GM13976 (cell line): Measurements from ENCODE around the gene DNAJC17.

ENCODE experiments used
- DNase-seq: peaks from one replicate; pipeline ENCODE4 v3.0.0; 2012; ENCODE audit warnings: low spot score
- in situ Hi-C: fragments of 300-500 bp; cut with MboI; formaldehyde crosslinking; loops from one replicate; pipeline ENCODE4 v1.12.0; 2022; ENCODE audit warnings: low sequenced_read_pairs, mixed read lengths, inconsistent platforms; ENCODE audit not compliant: unreplicated experiment
- TF ChIP-seq, protein P1 (sequence below): IDR thresholded peaks from 2 replicates; pipeline ENCODE4 v1.5.1; 2012; ENCODE audit warnings: borderline replicate concordance, mild to moderate bottlenecking; ENCODE audit not compliant: insufficient read depth; ENCODE audit errors: extremely low read depth, missing control alignments, control extremely low read depth

DNAJC17 gene

DNA sequence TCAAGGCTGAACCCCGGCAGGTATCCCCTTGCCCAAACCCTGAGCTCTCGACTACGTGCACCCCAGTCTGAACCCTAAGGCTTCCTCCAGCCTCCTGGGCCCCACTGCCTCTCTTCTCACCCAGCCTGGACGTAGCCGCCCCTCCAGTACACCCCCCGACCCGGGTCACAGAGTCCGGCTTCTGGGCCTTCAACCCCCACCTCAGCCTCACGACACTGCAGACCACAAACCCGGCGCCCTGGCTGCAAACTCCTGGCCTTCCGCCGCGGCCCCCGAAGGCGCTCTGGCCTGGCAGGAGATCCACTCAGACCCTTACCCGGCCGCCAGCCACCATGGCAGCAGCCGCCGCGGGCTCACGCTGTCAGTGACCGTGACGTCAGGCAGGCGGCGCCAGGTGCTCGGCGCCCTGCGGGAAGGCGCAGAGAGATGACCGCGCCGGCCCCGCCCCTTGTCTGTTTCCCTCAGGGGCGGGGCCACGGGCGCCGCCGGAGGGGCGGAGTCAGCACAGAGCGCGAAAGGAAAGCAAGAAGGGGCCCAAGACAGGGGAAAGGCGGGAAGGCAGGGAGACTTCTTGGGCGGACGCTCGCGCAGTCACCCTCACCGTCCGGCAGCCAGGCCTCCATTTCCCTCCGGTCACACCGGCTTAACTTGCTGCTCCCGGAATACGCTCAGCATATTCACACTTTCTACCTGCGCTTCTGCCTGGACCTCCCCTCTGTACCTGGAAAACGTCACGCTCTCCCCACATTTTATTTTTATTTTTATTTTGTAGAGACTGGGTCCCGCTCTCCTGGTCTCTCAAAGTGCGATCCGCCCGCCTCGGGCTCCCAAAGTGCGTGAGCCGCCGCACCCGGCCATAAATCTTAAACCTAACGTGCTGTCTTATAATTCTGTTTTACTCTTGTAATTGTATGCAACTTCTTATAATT lies 52.1 kb downstream of the DNAJC17 start, which contains the start of gene RMDN3:
TSS of gene RMDN3 (minus strand) at position 372 of the 929 bp plus-strand sequence. CDS start 471 bp downstream, outside the sequence.
- peak; percentile 98 for DNase-seq
- TF ChIP-seq, protein P1, sequence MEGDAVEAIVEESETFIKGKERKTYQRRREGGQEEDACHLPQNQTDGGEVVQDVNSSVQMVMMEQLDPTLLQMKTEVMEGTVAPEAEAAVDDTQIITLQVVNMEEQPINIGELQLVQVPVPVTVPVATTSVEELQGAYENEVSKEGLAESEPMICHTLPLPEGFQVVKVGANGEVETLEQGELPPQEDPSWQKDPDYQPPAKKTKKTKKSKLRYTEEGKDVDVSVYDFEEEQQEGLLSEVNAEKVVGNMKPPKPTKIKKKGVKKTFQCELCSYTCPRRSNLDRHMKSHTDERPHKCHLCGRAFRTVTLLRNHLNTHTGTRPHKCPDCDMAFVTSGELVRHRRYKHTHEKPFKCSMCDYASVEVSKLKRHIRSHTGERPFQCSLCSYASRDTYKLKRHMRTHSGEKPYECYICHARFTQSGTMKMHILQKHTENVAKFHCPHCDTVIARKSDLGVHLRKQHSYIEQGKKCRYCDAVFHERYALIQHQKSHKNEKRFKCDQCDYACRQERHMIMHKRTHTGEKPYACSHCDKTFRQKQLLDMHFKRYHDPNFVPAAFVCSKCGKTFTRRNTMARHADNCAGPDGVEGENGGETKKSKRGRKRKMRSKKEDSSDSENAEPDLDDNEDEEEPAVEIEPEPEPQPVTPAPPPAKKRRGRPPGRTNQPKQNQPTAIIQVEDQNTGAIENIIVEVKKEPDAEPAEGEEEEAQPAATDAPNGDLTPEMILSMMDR = no peak
- in situ Hi-C loops = no loop called here

DNA sequence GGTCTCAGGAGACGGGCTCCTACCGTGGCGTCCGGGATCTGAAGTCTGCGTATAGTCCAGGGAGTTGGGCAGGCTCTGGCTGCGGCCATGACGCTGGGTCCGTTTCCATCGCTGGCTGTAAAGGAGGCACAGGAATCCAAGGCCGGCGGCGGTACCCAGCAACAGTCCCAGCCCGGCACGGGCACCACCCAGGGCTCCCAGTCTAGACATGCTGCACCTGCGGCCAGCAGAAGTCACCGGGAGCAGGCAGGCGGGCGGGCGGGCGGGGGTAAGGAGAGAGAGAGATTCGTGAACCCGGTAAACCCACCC lies 52.7 kb downstream of the DNAJC17 start:
- in situ Hi-C loops = no loop called here
- peak; percentile 52 for DNase-seq
- TF ChIP-seq, protein P1 = no peak

DNA sequence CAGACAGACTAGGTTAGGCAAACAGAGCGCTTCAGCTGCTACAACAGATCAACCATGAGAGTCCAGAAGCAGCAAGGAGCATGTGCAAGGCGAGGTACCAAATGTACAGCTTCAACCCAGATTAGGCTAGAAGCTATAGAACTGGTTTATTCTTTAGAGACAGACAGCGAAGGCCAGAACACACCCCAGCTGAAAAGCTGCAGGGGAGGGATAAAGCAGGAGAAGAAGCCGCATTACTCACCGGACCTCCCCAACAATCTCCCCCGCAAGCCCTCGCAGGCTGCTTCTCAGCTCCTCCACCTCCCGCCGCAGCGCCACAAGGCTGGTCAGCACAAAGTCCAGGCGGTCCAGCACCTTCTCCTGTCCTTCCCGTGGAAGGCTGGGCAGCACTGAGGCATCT lies 55.5 kb downstream of the DNAJC17 start:
- DNase-seq = no peak
- in situ Hi-C loops = no loop called here
- TF ChIP-seq, protein P1 = no peak

DNA sequence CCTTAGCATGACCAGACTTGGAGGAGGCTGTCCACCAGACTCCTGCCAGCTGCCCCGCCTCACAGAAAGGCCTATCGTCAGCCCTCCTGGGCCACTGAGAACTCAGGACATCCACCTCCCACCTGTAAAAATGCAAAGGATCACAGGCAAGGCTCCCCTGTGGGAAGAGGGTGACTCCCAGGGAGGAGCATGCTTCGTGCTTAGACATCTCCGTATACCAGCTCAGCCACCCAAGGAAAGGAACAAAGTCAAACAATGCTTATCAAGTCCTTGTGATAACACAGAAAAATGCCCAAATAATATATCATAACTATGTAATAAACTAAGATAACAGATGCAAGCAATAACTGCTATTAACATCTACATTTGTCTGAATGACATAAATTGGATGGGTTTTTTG lies 56.4 kb downstream of the DNAJC17 start:
- in situ Hi-C loops = no loop called here
- TF ChIP-seq, protein P1 = no peak
- no peak for DNase-seq

DNA sequence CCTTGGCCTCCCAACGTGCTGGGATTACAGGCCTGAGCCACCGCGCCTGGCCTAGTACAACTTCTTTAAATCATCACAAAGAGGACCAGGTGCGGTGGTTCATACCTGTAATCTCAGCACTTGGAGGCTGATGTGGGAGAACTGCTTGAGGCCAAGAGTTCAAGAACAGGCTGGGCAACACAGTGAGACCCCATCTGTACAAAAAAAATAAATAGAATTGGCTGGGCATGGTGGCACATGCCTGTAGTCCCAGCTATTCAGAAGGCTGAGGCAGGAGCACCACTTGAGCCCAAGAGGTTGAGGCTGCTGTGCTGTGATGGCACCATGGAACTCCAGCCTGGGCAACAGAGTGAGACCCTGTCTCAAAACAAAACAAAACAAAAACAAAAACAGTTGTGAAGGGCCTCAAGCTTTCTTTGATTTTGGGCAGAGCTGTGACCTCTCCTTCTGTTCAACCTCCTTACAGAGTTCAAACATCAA lies 58.1 kb downstream of the DNAJC17 start:
- no peak for DNase-seq
- TF ChIP-seq, protein P1 = no peak
- in situ Hi-C loops = no loop called here

DNA sequence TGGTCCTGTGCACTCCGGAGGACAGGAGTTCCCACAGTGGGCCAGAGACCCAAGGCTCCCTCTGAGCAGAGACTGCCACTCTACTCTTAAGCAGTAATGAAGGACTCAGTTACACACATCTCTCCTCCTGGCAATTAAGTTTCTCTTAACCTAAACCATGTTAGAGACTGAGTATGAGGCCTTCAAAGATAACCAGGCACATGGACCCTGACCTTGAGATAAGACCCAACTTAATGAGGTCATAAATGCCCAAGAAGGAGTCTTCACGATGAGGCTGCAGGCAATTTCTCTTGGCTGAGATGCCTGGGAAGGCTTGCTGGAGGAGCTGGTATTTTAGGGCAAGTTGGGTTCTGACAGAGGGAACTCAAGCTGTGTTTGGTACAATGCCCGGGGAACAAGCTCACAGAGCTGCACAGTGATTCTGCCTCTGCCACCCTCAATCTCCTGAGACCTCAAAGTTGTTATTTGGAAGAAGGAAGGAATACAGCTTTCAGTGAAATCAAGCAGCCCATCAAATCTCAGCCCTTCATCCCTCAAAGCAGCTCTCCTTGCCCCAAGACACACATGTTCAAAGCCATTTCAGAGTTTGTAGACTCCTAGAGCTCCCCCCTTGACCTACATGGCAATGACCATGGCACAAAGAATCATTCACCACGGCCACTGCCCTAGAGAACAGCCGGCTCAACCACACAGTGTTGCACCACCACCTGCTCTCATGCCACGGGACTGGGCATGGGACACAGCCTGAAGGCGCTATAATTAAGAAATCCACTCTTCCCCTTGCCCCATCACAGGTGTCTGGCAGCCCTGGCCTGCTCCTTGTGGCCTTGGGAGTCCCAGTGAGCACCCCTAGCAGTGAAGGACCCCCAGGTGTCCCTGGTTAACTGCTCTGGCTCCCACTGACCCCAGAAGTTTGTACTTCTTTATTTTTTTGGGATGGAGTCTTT lies 59.3 kb downstream of the DNAJC17 start:
- TF ChIP-seq, protein P1 = no peak
- DNase-seq = no peak

More for the DNA sequence above, 59.3 kb downstream of the DNAJC17 start:
- in situ Hi-C loops = no loop called here
